ENCODE measurements around the gene KRTAP4-1. TPM values are rescaled to one million over a fixed set of nuclear protein-coding genes. Genes with fewer than 3 reads are reported as not detected.
"Not testable (repeated sequence)": the region's sequence is repeated elsewhere in the genome, so short reads cannot be mapped to it uniquely, and the experiment has no call there.

Gene KRTAP4-1
- total RNA-seq (2013) = not detected
- polyA plus RNA-seq = not detected
- polyA minus RNA-seq = not detected in 2 replicates
- 0 to 0.30 (median 0) reads per million in 11 experiments for total RNA-seq

DNA sequence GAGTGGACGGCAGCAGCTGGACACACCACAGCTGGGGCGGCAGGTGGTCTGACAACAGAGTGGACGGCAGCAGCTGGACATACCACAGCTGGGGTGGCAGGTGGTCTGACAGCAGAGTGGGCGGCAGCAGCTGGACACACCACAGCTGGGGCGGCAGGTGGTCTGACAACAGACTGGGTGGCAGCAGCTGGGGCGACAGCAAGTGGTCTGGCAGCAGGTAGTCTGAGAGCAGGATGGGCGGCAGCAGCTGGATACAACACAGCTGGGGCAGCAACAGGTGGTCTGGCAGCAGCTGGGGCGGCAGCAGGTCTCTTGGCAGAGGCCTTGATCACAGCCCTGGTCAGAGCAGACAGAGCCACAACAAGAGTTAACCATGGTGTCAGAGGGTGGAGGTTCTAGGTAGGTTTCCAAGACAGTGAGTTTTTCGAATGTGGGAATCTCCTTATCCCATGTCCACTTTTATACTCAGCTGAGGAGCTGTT, at the start of gene KRTAP4-1:
Gene KRTAP4-1, minus strand, starts transcription at position 432 of the 482 bp plus-strand sequence. Its CDS starts 57 bp downstream, at position 375.
- peaks cover 6 to 8% (median 8%) of the 10 kb centered on the region in 3 donors for H3K27me3 Mint-ChIP-seq (ENCODE audit: low read depth in 3 of 3)
- Histone ChIP-seq H4K20me1 (ENCODE audit: insufficient read depth, low read length) (no peaks in the 10 kb centered on the region), H3K36me3 (replicated peaks in 1 of 2; ENCODE audit: control insufficient read depth in 1 of 2, insufficient read depth in 2 of 2, low read length in 2 of 2) (no peaks in the 10 kb centered on the region), H3K27ac (ENCODE audit: low read depth in 1 of 2, low read length in 2 of 2) (no peak within 1 kb of the TSS), H3K4me3 (replicated peaks in 1 of 3; ENCODE audit: low read depth in 2 of 3, low read length in 3 of 3) (no peak within 1 kb of the TSS), H3K27me3 (ENCODE audit: control insufficient read depth in 2 of 2, insufficient read depth in 2 of 2, low read length in 2 of 2) (peaks cover 0 to 3% of the 10 kb centered on the region in 2 donors), H3K4me1 (ENCODE audit: control insufficient read depth in 1 of 2, insufficient read depth in 2 of 2, low read length in 2 of 2) (no peaks in the 10 kb centered on the region), H3K9ac (ENCODE audit: insufficient read depth, low read length, poor library complexity, severe bottlenecking) (no peak within 1 kb of the TSS), H3K4me2 (replicated peaks; ENCODE audit: extremely low read depth, low read length, poor library complexity, severe bottlenecking) (no peak within 1 kb of the TSS), H3K79me2 (ENCODE audit: insufficient read depth, low read length) (no peaks in the 10 kb centered on the region), H3K9me3 (replicated peaks in 1 of 2; ENCODE audit: control insufficient read depth in 1 of 2, insufficient read depth in 1 of 2, low read length in 2 of 2) (no peaks in the 10 kb centered on the region), H2AFZ (ENCODE audit: insufficient read depth, low read depth, low read length, poor library complexity, severe bottlenecking) (no peak within 1 kb of the TSS)
- H3K4me3 Mint-ChIP-seq = no peak within 1 kb of the TSS
- WGBS (ENCODE audit: insufficient coverage) = 93% methylated on average over 8 of the region's 9 CpGs
- H3K36me3 Mint-ChIP-seq = no peaks in the 10 kb centered on the region
- peaks cover 0 to 2% (median 0%) of the 10 kb centered on the region in 7 donors for H3K9me3 Mint-ChIP-seq
- TF ChIP-seq, protein P1, sequence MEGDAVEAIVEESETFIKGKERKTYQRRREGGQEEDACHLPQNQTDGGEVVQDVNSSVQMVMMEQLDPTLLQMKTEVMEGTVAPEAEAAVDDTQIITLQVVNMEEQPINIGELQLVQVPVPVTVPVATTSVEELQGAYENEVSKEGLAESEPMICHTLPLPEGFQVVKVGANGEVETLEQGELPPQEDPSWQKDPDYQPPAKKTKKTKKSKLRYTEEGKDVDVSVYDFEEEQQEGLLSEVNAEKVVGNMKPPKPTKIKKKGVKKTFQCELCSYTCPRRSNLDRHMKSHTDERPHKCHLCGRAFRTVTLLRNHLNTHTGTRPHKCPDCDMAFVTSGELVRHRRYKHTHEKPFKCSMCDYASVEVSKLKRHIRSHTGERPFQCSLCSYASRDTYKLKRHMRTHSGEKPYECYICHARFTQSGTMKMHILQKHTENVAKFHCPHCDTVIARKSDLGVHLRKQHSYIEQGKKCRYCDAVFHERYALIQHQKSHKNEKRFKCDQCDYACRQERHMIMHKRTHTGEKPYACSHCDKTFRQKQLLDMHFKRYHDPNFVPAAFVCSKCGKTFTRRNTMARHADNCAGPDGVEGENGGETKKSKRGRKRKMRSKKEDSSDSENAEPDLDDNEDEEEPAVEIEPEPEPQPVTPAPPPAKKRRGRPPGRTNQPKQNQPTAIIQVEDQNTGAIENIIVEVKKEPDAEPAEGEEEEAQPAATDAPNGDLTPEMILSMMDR (IDR thresholded peaks at IDR 0.05) = no peak
- no peak for DNase-seq
- H3K27ac Mint-ChIP-seq = no peak within 1 kb of the TSS
- no peaks in the 10 kb centered on the region for H3K4me1 Mint-ChIP-seq
- intact Hi-C loops (cut with micrococcal nuclease) = no loop called here

DNA sequence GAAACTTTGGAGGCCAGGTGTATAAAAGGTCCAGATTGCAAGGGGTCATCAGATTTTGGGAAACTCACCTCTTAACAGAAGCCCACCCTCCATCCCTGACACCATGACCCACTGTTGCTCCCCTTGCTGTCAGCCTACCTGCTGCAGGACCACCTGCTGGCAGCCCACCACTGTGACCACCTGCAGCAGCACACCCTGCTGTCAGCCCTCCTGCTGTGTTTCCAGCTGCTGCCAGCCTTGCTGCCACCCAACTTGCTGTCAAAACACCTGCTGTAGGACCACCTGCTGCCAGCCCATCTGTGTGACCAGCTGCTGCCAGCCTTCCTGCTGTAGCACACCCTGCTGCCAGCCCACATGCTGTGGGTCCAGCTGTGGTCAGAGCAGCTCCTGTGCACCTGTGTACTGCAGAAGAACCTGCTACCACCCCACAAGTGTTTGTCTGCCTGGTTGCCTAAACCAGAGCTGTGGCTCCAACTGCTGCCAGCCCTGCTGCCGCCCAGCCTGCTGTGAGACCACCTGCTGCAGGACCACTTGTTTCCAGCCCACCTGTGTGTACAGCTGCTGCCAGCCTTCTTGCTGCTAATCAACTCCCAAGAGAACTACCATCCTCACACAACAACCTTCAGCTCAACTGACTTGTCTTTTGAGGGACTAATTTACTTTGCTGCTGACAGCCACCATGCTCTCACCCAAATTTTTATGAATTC, 47.8 kb upstream of the KRTAP4-1 start, which contains the start of gene KRTAP9-3:
Gene KRTAP9-3, plus strand, starts transcription at position 51 of the 707 bp plus-strand sequence. Its CDS starts 53 bp downstream, at position 104.
- H3K9me3 ChIP-seq (replicated peaks in 1 of 2; ENCODE audit: control insufficient read depth in 1 of 2, insufficient read depth in 1 of 2, low read length in 2 of 2); H3K36me3 ChIP-seq (replicated peaks in 1 of 2; ENCODE audit: control insufficient read depth in 1 of 2, insufficient read depth in 2 of 2, low read length in 2 of 2); H3K36me3 Mint-ChIP-seq; H3K9ac ChIP-seq (ENCODE audit: insufficient read depth, low read length, poor library complexity, severe bottlenecking); H3K27ac Mint-ChIP-seq; H3K27me3 ChIP-seq (ENCODE audit: control insufficient read depth in 2 of 2, insufficient read depth in 2 of 2, low read length in 2 of 2); H2AFZ ChIP-seq (ENCODE audit: insufficient read depth, low read depth, low read length, poor library complexity, severe bottlenecking); H3K4me1 ChIP-seq (ENCODE audit: control insufficient read depth in 1 of 2, insufficient read depth in 2 of 2, low read length in 2 of 2); H3K4me1 Mint-ChIP-seq; intact Hi-C loops (cut with micrococcal nuclease); H3K27ac ChIP-seq (ENCODE audit: low read depth in 1 of 2, low read length in 2 of 2); H4K20me1 ChIP-seq (ENCODE audit: insufficient read depth, low read length); H3K4me3 ChIP-seq (replicated peaks in 1 of 3; ENCODE audit: low read depth in 2 of 3, low read length in 3 of 3); DNase-seq; H3K9me3 Mint-ChIP-seq; H3K79me2 ChIP-seq (ENCODE audit: insufficient read depth, low read length); H3K4me2 ChIP-seq (replicated peaks; ENCODE audit: extremely low read depth, low read length, poor library complexity, severe bottlenecking): not testable (repeated sequence)
- 70% methylated on average over 1 of the region's 1 CpG for whole genome bisulfite sequencing (ENCODE audit: insufficient coverage)
- H3K27me3 Mint-ChIP-seq (ENCODE audit: low read depth in 3 of 3) = peaks cover 7 to 20% (median 8%) of the 10 kb centered on the region in 3 donors
- peak within 1 kb of the TSS in 1 of 2 donors; percentile 5 for H3K4me3 Mint-ChIP-seq
